Mucosa of descending colon (tissue), 3 donors: ENCODE data around the gene PCDH10. TPM values are rescaled to one million over a fixed set of nuclear protein-coding genes. Genes with fewer than 3 reads are reported as not detected.

ENCODE experiments used
- ATAC-seq: fragments of 200-7000 bp; cut with Tn5 transposase; one replicate; pipeline ENCODE4 v1.9.1; 2020; ENCODE audit warnings: mild to moderate bottlenecking, moderate library complexity
- DNase-seq, 3 donors: peaks; one replicate each; pipeline ENCODE4 v3.0.0-alpha.2; 2020
- H3K36me3 ChIP-seq: fragments of 200-600 bp; one replicate; pipeline ENCODE4 v1.8.0; 2021; ENCODE audit warnings: low read depth, mild to moderate bottlenecking
- H3K4me1 ChIP-seq: fragments of 200-600 bp; one replicate; pipeline ENCODE4 v1.8.0; 2021; ENCODE audit warnings: low read depth, mild to moderate bottlenecking
- H3K4me3 ChIP-seq: fragments of 200-600 bp; one replicate; pipeline ENCODE4 v1.8.0; 2021; ENCODE audit warnings: mild to moderate bottlenecking
- H3K9me3 ChIP-seq: fragments of 200-600 bp; one replicate; pipeline ENCODE4 v1.8.0; 2021; ENCODE audit warnings: mild to moderate bottlenecking
- CTCF ChIP-seq: fragments of 200-600 bp; IDR thresholded peaks from one replicate; pipeline ENCODE4 v1.8.0; 2022; ENCODE audit warnings: antibody characterized with exemption, mild to moderate bottlenecking
- intact Hi-C, 2 donors: fragments of 100-400 bp; cut with DNase I in 1 of 2; cut with micrococcal nuclease in 1 of 2; formaldehyde crosslinking; loops; one replicate each; pipeline versions ENCODE4 v1.11.0 to v1.11.1; 2022; cut with DNase I, micrococcal nuclease
- total RNA-seq, 3 donors: library from RNA; stranded (reverse); fragmentation: NEBNext Ultra II Directional in 2 of 3; extraction: Animal tissue kit (Norgen Biotek cat#: 25700) in 2 of 3; gene quantifications; one replicate each; pipeline versions ENCODE4 v1.2.1 to v1.2.4, GENCODE V29; 2021 to 2023
- donor health status: DM: no; HTN: no; CAD: no; lungs with moderate emphysema.
- donor health status: DM: no; HTN: no; CAD: no.
- donor health status: DM: no; HTN: yes; CAD: no.

Gene PCDH10
- total RNA-seq, 3 donors from 2014 or later, result 0.22 to 1.3 (median 0.32) TPM

- intact Hi-C loops, result no loop called here
- peaks cover 10% of the 10 kb centered on the region for H3K4me1 ChIP-seq
- DNase-seq (peak in 1 of 3 donors; percentile 45), ATAC-seq (no peak)
- H3K36me3 ChIP-seq, result no peaks in the 10 kb centered on the region
- H3K9me3 ChIP-seq, result no peaks in the 10 kb centered on the region
- no peak for TF ChIP-seq CTCF
- H3K4me3 ChIP-seq, result no peak overlapping the region
Measured at GRCh38 chr4:133151341-133151690, 2.2 kb downstream of the PCDH10 start.

DNA sequence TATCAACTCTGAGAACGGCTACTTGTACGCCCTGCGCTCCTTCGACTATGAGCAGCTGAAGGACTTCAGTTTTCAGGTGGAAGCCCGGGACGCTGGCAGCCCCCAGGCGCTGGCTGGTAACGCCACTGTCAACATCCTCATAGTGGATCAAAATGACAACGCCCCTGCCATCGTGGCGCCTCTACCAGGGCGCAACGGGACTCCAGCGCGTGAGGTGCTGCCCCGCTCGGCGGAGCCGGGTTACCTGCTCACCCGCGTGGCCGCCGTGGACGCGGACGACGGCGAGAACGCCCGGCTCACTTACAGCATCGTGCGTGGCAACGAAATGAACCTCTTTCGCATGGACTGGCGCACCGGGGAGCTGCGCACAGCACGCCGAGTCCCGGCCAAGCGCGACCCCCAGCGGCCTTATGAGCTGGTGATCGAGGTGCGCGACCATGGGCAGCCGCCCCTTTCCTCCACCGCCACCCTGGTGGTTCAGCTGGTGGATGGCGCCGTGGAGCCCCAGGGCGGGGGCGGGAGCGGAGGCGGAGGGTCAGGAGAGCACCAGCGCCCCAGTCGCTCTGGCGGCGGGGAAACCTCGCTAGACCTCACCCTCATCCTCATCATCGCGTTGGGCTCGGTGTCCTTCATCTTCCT is 2.7 kb downstream of the PCDH10 start:
- H3K4me3 ChIP-seq, result no peak overlapping the region
- DNase-seq, result peak in 1 of 3 donors; percentile 29
- peaks cover 10% of the 10 kb centered on the region for H3K4me1 ChIP-seq

DNA sequence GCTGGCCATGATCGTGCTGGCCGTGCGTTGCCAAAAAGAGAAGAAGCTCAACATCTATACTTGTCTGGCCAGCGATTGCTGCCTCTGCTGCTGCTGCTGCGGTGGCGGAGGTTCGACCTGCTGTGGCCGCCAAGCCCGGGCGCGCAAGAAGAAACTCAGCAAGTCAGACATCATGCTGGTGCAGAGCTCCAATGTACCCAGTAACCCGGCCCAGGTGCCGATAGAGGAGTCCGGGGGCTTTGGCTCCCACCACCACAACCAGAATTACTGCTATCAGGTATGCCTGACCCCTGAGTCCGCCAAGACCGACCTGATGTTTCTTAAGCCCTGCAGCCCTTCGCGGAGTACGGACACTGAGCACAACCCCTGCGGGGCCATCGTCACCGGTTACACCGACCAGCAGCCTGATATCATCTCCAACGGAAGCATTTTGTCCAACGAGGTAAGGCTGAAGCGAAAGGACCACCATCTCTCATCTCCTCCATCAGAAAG is 3.3 kb downstream of the PCDH10 start:
- Histone ChIP-seq H3K9me3 (no peaks in the 10 kb centered on the region), H3K4me3 (no peak overlapping the region), H3K36me3 (no peaks in the 10 kb centered on the region), H3K4me1 (peaks cover 10% of the 10 kb centered on the region)
- ATAC-seq, result no peak
- intact Hi-C loops, result no loop called here
- no peak for TF ChIP-seq CTCF
- no peak for DNase-seq

More for the DNA sequence above, 2.7 kb downstream of the PCDH10 start:
- Histone ChIP-seq H3K36me3 (no peaks in the 10 kb centered on the region), H3K9me3 (no peaks in the 10 kb centered on the region)
- intact Hi-C loops, result no loop called here
- no peak for TF ChIP-seq CTCF
- ATAC-seq, result no peak

- H3K4me1 ChIP-seq, result peaks cover 10% of the 10 kb centered on the region
- H3K9me3 ChIP-seq, result no peaks in the 10 kb centered on the region
- intact Hi-C loops, result no loop called here
- H3K36me3 ChIP-seq, result no peaks in the 10 kb centered on the region
- H3K4me3 ChIP-seq, result no peak overlapping the region
- no peak for ATAC-seq
- DNase-seq, result no peak
- TF ChIP-seq CTCF, result no peak
Measured at GRCh38 chr4:133152831-133153481, 3.9 kb downstream of the PCDH10 start.

DNA sequence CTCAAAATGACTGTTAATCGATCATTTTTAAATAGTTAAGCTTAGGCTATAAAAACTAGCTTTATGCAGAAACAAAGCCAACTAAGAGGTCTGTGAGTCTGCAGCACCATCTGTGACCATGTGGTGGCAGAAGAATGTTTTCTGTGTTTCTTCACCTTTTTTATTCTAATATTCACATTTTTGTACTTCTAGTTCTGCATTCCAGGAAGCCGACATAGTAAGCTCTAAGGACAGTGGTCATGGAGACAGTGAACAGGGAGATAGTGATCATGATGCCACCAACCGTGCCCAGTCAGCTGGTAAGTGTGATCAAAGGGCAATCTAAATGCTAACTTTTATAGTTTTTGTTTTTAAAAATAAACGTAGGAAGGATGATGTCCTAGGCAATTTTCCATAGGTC is 5.6 kb downstream of the PCDH10 start:
- intact Hi-C loops, result no loop called here
- Histone ChIP-seq H3K36me3 (no peaks in the 10 kb centered on the region), H3K9me3 (no peaks in the 10 kb centered on the region), H3K4me3 (no peak overlapping the region), H3K4me1 (no peaks in the 10 kb centered on the region)
- no peak for DNase-seq
- no peak for ATAC-seq
- no peak for TF ChIP-seq CTCF
